Measurements from ENCODE around the gene GRIP2. TPM values are rescaled to one million over a fixed set of nuclear protein-coding genes. Genes with fewer than 3 reads are reported as not detected.
A peak's percentile ranks its signal among the peaks of the same experiment; 100 is the strongest.

Gene GRIP2
- total RNA-seq, 2 experiments from 2014 or later = not detected

- intact Hi-C loops (cut with DNase I, micrococcal nuclease) = no loop called here
- peaks cover 59% of the 10 kb centered on the region for H3K36me3 Mint-ChIP-seq (ENCODE audit: low read depth)
- ChIA-PET CTCF (no interaction called here), POLR2A (no interaction called here)
- H3K4me1 Mint-ChIP-seq (ENCODE audit: low read depth) = no peaks in the 10 kb centered on the region
- H3K27me3 Mint-ChIP-seq = no peaks in the 10 kb centered on the region
- peaks cover 53% of the 10 kb centered on the region for H3K36me3 ChIP-seq (ENCODE audit: insufficient read depth, low read length)
- no peaks in the 10 kb centered on the region for H3K4me1 ChIP-seq (ENCODE audit: insufficient read depth, low read length)
- no peaks in the 10 kb centered on the region for H3K27me3 ChIP-seq (ENCODE audit: control insufficient read depth in 1 of 2, insufficient read depth in 2 of 2, low read length in 2 of 2)
- TF ChIP-seq CTCF (IDR thresholded peaks at IDR 0.05) = no peak
- no peaks in the 10 kb centered on the region for H3K9me3 ChIP-seq (ENCODE audit: control insufficient read depth in 1 of 2, insufficient read depth in 1 of 2, low read length in 2 of 2)
- H3K4me3 ChIP-seq (ENCODE audit: low read length) = no peak overlapping the region
- no peak overlapping the region for H3K4me3 Mint-ChIP-seq
- H3K9me3 Mint-ChIP-seq = no peaks in the 10 kb centered on the region
- H3K27ac ChIP-seq (ENCODE audit: low read depth in 1 of 2, low read length in 2 of 2) = no peak overlapping the region
- H3K27ac Mint-ChIP-seq = no peak overlapping the region
- DNase-seq (no peak), ATAC-seq (ENCODE audit: poor library complexity) (no peak)
These were observed 52.3 kb downstream of the GRIP2 start for GRCh38 chr3:14487821-14488220.

- ATAC-seq (ENCODE audit: poor library complexity) (no peak), DNase-seq (no peak)
- H3K27me3 ChIP-seq (ENCODE audit: control insufficient read depth in 1 of 2, insufficient read depth in 2 of 2, low read length in 2 of 2) = no peaks in the 10 kb centered on the region
- H3K4me3 Mint-ChIP-seq = no peak overlapping the region
- POLR2A ChIA-PET = no interaction called here
- intact Hi-C loops (cut with DNase I, micrococcal nuclease) = no loop called here
- peaks cover 61% of the 10 kb centered on the region for H3K36me3 ChIP-seq (ENCODE audit: insufficient read depth, low read length)
- no peak overlapping the region for H3K4me3 ChIP-seq (ENCODE audit: low read length)
- H3K4me1 ChIP-seq (ENCODE audit: insufficient read depth, low read length) = no peaks in the 10 kb centered on the region
- CTCF ChIA-PET = no interaction called here
- H3K9me3 Mint-ChIP-seq = no peaks in the 10 kb centered on the region
- H3K36me3 Mint-ChIP-seq (ENCODE audit: low read depth) = peaks cover 67% of the 10 kb centered on the region
- H3K27me3 Mint-ChIP-seq = no peaks in the 10 kb centered on the region
- H3K27ac Mint-ChIP-seq = peak overlapping the region; percentile 25
- no peak for TF ChIP-seq CTCF (IDR thresholded peaks at IDR 0.05)
- H3K4me1 Mint-ChIP-seq (ENCODE audit: low read depth) = no peaks in the 10 kb centered on the region
- no peak overlapping the region for H3K27ac ChIP-seq (ENCODE audit: low read depth in 1 of 2, low read length in 2 of 2)
- no peaks in the 10 kb centered on the region for H3K9me3 ChIP-seq (ENCODE audit: control insufficient read depth in 1 of 2, insufficient read depth in 1 of 2, low read length in 2 of 2)
These were observed 53.1 kb downstream of the GRIP2 start for GRCh38 chr3:14487086-14487485.

- H3K4me1 ChIP-seq (ENCODE audit: insufficient read depth, low read length) = no peaks in the 10 kb centered on the region
- Mint-ChIP-seq H3K4me1 (ENCODE audit: low read depth) (no peaks in the 10 kb centered on the region), H3K4me3 (no peak overlapping the region), H3K27ac (peak overlapping the region; percentile 25), H3K36me3 (ENCODE audit: low read depth) (peaks cover 73% of the 10 kb centered on the region), H3K27me3 (no peaks in the 10 kb centered on the region), H3K9me3 (no peaks in the 10 kb centered on the region)
- H3K4me3 ChIP-seq (ENCODE audit: low read length) = no peak overlapping the region
- TF ChIP-seq CTCF (IDR thresholded peaks at IDR 0.05) = no peak
- CTCF ChIA-PET = no interaction called here
- no peak overlapping the region for H3K27ac ChIP-seq (ENCODE audit: low read depth in 1 of 2, low read length in 2 of 2)
- no peaks in the 10 kb centered on the region for H3K9me3 ChIP-seq (ENCODE audit: control insufficient read depth in 1 of 2, insufficient read depth in 1 of 2, low read length in 2 of 2)
- H3K36me3 ChIP-seq (ENCODE audit: insufficient read depth, low read length) = peaks cover 67% of the 10 kb centered on the region
- intact Hi-C loops (cut with DNase I, micrococcal nuclease) = no loop called here
- DNase-seq (no peak), ATAC-seq (ENCODE audit: poor library complexity) (no peak)
- no peaks in the 10 kb centered on the region for H3K27me3 ChIP-seq (ENCODE audit: control insufficient read depth in 1 of 2, insufficient read depth in 2 of 2, low read length in 2 of 2)
- POLR2A ChIA-PET = no interaction called here
These were observed 53.7 kb downstream of the GRIP2 start for GRCh38 chr3:14486460-14486859.
